COLO829 (cell line): ENCODE results near the gene DDR1.
A peak's percentile ranks its signal among the peaks of the same experiment; 100 is the strongest.
"Not testable (repeated sequence)": the region's sequence is repeated elsewhere in the genome, so short reads cannot be mapped to it uniquely, and the experiment has no call there.

Experiments
- DNase-seq: peaks from one replicate; pipeline ENCODE4 v3.0.0; 2012; ENCODE audit warnings: low spot score

Gene DDR1

GRCh38 chr6:30854285-30855040 lies 29.9 kb upstream of the DDR1 start:
- no peak for DNase-seq

- no peak for DNase-seq
Measured at GRCh38 chr6:30855429-30856075, 28.8 kb upstream of the DDR1 start.

- DNase-seq = no peak
Measured at GRCh38 chr6:30857112-30857511, 27.2 kb upstream of the DDR1 start.

GRCh38 chr6:30857549-30857948 lies 26.8 kb upstream of the DDR1 start:
- DNase-seq = no peak

- DNase-seq = not testable (repeated sequence)
Measured at GRCh38 chr6:30859726-30860125, 24.6 kb upstream of the DDR1 start.

GRCh38 chr6:30861257-30862048 lies 22.9 kb upstream of the DDR1 start:
- DNase-seq = no peak

- no peak for DNase-seq
Measured at GRCh38 chr6:30862156-30862875, 22.0 kb upstream of the DDR1 start.

GRCh38 chr6:30864325-30864724 lies 20.0 kb upstream of the DDR1 start:
- DNase-seq = no peak

- not testable (repeated sequence) for DNase-seq
Measured at GRCh38 chr6:30869241-30869749, 15.0 kb upstream of the DDR1 start.

GRCh38 chr6:30870546-30870945 lies 13.8 kb upstream of the DDR1 start:
- DNase-seq = no peak

GRCh38 chr6:30871592-30872183 lies 12.6 kb upstream of the DDR1 start:
- no peak for DNase-seq

GRCh38 chr6:30873137-30873640 lies 11.1 kb upstream of the DDR1 start:
- no peak for DNase-seq

GRCh38 chr6:30873795-30874194 lies 10.5 kb upstream of the DDR1 start:
- DNase-seq = not testable (repeated sequence)

- no peak for DNase-seq
Measured at GRCh38 chr6:30875244-30876038, 8.9 kb upstream of the DDR1 start.

- peak; percentile 98 for DNase-seq
Measured at GRCh38 chr6:30876039-30876730, 8.1 kb upstream of the DDR1 start.

GRCh38 chr6:30877419-30878262 lies 6.7 kb upstream of the DDR1 start:
- peak; percentile 83 for DNase-seq

GRCh38 chr6:30879684-30880427 lies 4.5 kb upstream of the DDR1 start:
- DNase-seq = no peak

GRCh38 chr6:30880698-30881252 lies 3.5 kb upstream of the DDR1 start:
- DNase-seq = no peak
